ENCODE results near the gene PRKAA1. TPM values are rescaled to one million over a fixed set of nuclear protein-coding genes. Genes with fewer than 3 reads are reported as not detected.
"Not testable (repeated sequence)": the region's sequence is repeated elsewhere in the genome, so short reads cannot be mapped to it uniquely, and the experiment has no call there.

The PRKAA1 gene
- total RNA-seq, 1 donor from 2014 or later: 75.1 TPM

- peaks cover 11% of the 10 kb centered on the region for H3K4me1 Mint-ChIP-seq (ENCODE audit: low read depth)
These were observed 81.6 kb downstream of the PRKAA1 start for GRCh38 chr5:40716590-40716989.

GRCh38 chr5:40716000-40716399 lies 82.2 kb downstream of the PRKAA1 start:
- no peaks in the 10 kb centered on the region for H3K27me3 Mint-ChIP-seq
- TF ChIP-seq CTCF (IDR thresholded peaks at IDR 0.05; ENCODE audit: unreplicated experiment): no peak
- peaks cover 34% of the 10 kb centered on the region for H3K36me3 Mint-ChIP-seq (ENCODE audit: insufficient read depth)
- H3K27ac Mint-ChIP-seq: no peak overlapping the region
- peaks cover 11% of the 10 kb centered on the region for H3K4me1 Mint-ChIP-seq (ENCODE audit: low read depth)
- H3K9me3 Mint-ChIP-seq (ENCODE audit: low read depth): peaks cover 11% of the 10 kb centered on the region
- H3K4me3 Mint-ChIP-seq (ENCODE audit: low read depth): no peak overlapping the region
- DNase-seq (ENCODE audit: low spot score, unreplicated experiment): no peak

More at GRCh38 chr5:40716590-40716989, 81.6 kb downstream of the PRKAA1 start:
- no peak for TF ChIP-seq CTCF (IDR thresholded peaks at IDR 0.05; ENCODE audit: unreplicated experiment)
- peaks cover 17% of the 10 kb centered on the region for H3K9me3 Mint-ChIP-seq (ENCODE audit: low read depth)
- no peaks in the 10 kb centered on the region for H3K27me3 Mint-ChIP-seq
- H3K4me3 Mint-ChIP-seq (ENCODE audit: low read depth): no peak overlapping the region
- peak overlapping the region; percentile 35 for H3K27ac Mint-ChIP-seq
- peaks cover 34% of the 10 kb centered on the region for H3K36me3 Mint-ChIP-seq (ENCODE audit: insufficient read depth)
- DNase-seq (ENCODE audit: low spot score, unreplicated experiment): no peak

GRCh38 chr5:40714001-40714400 lies 84.2 kb downstream of the PRKAA1 start:
- Mint-ChIP-seq H3K36me3 (ENCODE audit: insufficient read depth) (peaks cover 33% of the 10 kb centered on the region), H3K4me3 (ENCODE audit: low read depth) (no peak overlapping the region), H3K9me3 (ENCODE audit: low read depth) (peaks cover under 1% of the 10 kb centered on the region), H3K27ac (no peak overlapping the region), H3K4me1 (ENCODE audit: low read depth) (peaks cover 11% of the 10 kb centered on the region), H3K27me3 (no peaks in the 10 kb centered on the region)
- no peak for DNase-seq (ENCODE audit: low spot score, unreplicated experiment)
- TF ChIP-seq CTCF (IDR thresholded peaks at IDR 0.05; ENCODE audit: unreplicated experiment): no peak

DNA sequence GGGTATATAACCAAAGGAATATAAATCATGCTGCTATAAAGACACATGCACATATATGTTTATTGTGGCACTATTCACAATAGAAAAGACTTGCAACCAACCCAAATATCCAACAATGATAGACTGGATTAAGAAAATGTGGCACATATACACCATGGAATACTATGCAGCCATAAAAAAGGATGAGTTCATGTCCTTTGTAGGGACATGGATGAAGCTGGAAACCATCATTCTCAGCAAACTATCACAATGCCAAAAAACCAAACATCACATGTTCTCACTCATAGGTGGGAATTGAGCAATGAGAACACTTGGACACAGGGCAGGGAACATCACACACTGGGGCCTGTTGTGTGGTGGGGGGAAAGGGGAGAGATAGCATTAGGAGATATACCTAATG lies 87.6 kb downstream of the PRKAA1 start:
- H3K4me3 Mint-ChIP-seq (ENCODE audit: low read depth); H3K27ac Mint-ChIP-seq; DNase-seq (ENCODE audit: low spot score, unreplicated experiment); H3K27me3 Mint-ChIP-seq: not testable (repeated sequence)
- H3K36me3 Mint-ChIP-seq (ENCODE audit: insufficient read depth): peaks cover 40% of the 10 kb centered on the region
- H3K4me1 Mint-ChIP-seq (ENCODE audit: low read depth): peaks cover 14% of the 10 kb centered on the region
- peaks cover 17% of the 10 kb centered on the region for H3K9me3 Mint-ChIP-seq (ENCODE audit: low read depth)

Other genes with a start within 250 kb of the PRKAA1 start
- 4.7 and 5.6 TPM in 2 replicates for gene PTGER4, start 118.5 kb downstream of the PRKAA1 start, total RNA-seq
- gene TTC33, start 42.4 kb downstream of the PRKAA1 start, total RNA-seq: 21.5 and 25.4 TPM in 2 replicates
- 1,476 and 1,494 TPM in 2 replicates for gene RPL37, start 36.8 kb upstream of the PRKAA1 start, total RNA-seq
- gene CARD6, start 43.0 kb upstream of the PRKAA1 start, total RNA-seq: 0.74 and 1.1 TPM in 2 replicates
- gene C7, start 111.1 kb upstream of the PRKAA1 start, total RNA-seq: 5.7 and 6.1 TPM in 2 replicates